Measurements from ENCODE around the gene THRSP.

- TF ChIP-seq EP300 (IDR thresholded peaks at IDR 0.05; ENCODE audit: low read depth), result no peak
- no peak for TF ChIP-seq CTCF (IDR thresholded peaks at IDR 0.05)
- TF ChIP-seq POLR2A (IDR thresholded peaks at IDR 0.05), result no peak
Measured at GRCh38 chr11:78110830-78111229, 47.2 kb downstream of the THRSP start.
